IPS DF 4.7 (cell line): Measurements from ENCODE around the gene TMEM132D.

Source experiments
- DNase-seq: peaks from one replicate; pipeline ENCODE4 v3.0.0-alpha.2; 2013; ENCODE audit warnings: low spot score; ENCODE audit errors: extremely low read depth

TMEM132D gene

DNA sequence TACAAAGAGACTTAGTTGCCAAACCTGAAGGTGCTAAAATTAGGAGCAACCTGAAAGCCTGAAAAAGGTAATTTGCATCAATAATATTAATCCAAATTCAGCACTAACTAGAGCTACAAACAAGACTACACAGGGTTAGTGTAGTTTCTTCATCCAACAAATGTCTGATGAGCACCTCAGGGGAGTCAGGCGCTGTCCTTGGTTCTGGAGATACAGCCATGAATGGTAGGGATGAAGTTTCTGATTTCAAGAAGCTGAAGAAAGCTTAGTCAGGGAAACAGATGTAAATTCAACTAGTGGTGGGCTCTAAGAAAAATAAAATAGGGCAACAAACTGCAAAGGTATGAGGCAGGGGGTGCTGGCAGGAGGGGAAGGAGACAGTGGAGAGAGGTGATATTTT, 784.3 kb downstream of the TMEM132D start:
- DNase-seq, result no peak

DNA sequence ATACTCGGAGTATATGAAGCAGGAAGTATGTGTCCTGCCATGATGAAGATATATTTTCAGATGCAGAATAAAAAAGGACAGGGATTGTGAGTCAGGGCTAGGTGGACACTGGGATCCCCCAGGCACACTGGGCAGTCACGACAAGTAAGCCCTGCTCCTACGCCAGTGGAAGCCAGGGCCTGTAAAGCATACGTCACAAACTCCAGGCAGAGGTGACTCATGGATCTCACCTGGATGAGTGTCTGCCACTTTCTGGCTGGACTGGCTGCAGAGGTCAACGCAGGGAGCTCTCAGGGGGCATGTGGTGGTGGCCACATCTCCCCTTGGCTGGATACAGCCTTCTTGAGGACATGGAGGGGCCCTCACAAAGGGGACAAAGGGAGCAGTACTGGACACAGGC, 788.3 kb downstream of the TMEM132D start:
- DNase-seq, result no peak

DNA sequence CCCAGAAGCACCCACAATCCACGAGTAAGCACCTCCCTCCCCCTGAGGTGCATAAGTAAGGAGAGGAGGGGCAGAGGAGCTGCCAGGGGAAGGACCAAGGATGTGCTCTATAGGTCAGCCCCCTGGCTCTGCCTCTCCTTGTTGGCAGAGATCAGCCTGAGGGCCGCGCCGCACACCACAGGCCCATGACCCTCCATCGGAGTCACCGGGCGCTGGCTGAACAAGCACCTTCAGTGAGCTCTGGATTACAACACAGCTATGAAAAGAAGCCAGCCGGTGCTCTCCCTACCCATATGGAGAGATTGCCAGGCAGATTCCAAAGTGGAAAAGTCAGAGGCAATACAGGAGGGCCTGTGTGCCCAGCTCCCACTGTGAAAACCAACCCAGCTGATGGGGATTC, 793.2 kb downstream of the TMEM132D start:
- DNase-seq, result no peak

DNA sequence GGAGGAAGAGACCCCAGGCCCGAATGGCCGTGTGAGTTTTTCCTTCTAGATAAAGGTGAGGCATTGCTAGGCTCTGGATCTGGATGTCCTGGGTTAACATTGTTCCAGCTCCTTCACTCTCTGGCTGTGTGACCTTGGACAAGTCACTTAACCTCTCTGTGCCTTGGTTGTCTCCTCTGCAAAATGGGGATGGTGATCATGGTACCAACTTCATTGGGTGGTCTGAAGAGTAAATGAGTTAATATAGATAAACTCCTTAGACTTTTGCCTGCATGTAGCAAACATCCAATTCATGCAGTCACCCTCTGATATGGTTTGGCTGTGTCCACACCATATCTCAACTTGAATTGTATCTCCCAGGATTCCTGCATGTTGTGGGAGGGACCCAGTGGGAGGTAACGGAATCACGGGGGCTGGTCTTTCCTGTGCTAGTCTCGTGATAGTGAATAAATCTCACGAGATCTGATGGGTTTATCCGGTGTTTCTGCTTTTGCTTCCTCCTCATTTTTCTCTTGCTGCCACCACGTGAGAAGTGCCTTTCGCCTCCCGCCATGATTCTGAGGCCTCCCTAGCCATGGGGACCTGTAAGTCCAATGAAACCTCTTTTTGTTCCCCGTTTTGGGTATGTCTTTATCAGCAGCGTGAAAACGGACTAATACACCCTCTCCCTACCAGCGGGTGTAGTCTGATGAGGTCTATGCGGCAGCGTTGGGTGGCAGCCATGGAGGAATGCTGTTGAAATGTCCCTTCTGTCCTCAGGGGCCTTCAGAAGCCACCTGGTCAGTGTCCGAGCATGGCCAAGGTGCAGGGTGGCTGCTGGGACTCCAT, 794.4 kb downstream of the TMEM132D start:
- no peak for DNase-seq

DNA sequence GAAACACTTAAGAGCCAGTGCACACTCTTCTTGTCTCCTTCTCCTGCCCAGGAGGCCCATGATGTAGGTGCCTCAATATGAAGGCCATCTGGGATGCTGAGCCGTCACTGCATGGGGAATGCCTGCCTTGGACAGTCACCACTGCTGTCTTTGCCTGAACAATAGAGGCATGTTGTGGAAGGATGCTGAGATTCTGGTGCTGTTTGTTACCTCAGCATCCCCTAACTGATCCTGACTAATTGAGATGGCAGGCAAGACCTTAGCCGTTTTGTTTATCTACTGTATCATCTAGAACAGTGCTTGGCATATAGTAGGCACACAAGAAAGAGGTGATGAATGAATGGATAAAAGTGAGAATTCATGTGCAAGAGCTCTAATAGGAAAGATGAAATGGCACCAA, 797.1 kb downstream of the TMEM132D start:
- no peak for DNase-seq

DNA sequence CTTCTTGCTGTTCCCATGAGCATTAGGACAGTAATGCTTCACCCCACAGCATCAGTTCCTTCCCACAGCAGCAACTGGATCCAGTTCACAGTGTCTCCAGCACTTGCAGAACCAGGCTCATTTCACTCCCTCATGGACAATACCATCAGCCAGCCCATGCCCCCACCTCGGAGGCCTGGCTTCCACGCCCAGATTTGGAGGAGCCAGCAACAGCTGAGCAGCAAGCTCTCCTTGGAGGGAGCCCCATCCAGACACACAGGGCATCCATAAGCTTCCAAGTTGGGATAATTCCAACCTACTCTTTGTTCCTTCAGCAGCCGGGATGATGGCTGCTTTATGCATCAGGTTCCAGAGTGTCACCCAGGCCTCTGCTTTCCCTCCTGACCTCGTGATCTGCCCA, 800.6 kb downstream of the TMEM132D start:
- no peak for DNase-seq

DNA sequence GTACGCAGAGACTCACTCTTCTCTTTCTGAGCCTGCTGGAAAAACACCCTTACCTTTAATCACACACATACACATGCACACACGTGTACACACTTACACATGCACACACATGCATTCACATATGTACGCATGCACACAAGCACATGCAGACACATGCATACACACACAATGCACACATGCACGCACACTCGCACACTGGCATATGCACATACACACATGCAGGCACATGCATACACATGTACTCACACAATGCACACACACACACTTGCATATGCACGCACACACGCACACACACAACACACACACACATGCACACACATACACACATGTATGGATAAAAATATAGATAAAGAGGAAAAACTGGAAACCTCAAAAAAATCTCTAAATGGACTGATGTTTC, 801.6 kb downstream of the TMEM132D start:
- DNase-seq, result no peak

DNA sequence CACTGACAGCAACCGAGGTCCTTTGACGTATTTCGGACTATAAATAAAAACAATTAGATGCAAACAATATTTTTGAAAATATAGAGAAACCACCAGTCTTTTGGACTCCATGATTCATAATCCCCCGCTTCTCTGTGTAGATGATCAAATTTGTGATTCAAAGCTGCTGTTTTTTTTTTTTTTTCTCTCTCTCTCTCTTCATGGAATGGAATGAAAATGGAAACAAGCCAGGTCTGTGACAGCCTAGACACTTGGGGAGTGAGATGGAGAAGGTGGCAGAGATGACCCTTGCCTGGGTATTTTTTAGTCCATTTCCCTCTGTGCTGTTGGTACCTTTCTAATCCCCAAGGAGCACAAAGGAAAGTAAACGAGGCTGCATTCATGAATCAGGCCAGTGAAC, 802.0 kb downstream of the TMEM132D start:
- DNase-seq, result no peak

DNA sequence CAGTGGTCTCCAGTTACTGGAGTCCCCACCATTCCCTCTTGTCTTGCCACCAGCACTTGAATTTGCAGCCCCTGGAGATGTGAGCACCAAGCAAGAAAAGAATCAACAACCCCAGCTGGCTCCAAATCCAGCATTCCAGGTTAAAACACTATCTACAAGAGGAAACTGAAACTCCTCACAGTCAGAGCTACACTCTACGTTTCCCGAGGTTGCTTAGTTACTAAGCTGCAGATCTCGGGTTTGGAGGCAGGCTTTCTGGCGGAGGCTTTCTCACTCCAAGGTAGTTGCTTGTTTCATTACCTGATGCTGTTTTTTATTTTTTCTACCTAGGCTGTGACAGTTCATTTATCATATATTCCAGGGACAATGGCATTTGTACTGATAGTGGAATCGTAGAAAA, 802.4 kb downstream of the TMEM132D start:
- DNase-seq, result no peak

DNA sequence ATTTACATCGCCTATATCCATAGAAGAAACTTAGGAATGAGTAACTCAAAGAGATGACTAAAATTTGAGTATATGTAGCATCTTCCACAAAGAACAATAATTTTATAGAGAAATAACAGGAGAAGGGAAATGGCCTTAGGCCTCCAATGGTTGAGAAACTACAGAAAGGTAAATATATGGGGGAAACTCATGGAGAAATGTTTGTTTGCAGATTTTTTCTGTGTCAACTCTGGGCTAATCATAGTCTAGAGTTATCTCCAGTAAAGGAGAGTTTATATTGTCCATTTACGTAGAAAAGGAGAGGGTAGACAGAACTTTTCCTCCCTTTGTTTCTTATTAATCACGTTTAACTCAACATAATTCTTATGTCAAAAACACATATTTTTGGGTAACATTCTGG, 806.4 kb downstream of the TMEM132D start:
- DNase-seq, result no peak

DNA sequence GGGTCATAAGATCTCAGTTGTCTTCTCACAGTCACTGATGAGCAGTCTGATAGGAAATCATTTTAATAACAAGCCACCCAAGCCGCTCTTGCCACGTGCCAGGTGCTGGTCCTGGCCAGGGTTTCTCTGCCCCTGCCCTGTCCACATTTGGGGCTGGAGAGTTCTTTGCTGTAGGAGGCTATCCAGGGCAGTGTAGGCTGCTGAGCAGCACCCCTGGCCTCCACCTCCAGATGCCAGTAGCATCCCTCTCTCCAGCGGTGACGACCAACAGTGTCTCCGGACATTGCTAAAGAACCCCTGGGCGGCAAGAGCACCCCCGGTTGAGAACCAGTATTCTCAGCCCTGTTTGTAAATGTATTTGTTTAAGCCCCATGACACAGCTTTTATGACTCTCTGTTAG, 806.9 kb downstream of the TMEM132D start:
- DNase-seq, result no peak

DNA sequence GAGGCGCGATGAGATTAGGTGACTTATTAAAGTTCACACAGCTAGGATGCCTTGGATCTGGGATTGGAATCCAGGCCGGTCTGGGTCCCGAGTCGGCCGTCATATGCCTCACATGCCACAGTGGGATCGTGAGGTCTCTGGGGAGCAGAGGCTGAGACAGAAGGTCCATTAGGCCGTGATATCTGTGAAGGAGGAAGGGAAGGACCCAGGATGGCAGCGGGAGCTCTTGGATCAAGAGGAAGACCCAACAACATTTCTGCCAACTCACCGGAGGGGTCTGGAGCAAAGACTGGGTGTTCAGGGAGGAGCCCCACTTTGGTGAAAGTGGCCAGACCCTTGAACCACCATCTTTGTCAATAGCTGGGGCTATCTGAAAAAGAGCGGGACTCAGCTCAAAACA, 807.6 kb downstream of the TMEM132D start:
- DNase-seq, result no peak

DNA sequence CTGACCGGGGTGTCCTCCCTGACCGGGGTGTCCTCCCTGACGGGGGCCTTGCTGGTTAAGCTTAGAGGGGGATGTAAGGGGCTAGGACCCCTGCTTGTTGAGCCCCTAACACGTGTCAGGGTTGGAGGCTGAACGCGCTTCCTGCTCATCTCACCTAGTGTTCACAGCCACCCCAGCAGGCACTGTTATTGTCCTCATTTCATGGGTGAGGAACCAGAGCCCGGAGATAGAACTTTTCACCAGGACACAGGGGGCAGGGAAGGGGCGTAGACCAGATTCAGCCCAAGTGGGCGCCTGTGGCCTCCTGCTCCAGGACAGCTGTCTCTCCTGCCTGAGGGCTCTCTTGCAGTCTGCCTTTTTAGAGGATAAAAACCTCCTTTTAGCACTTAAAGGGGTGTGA, 814.2 kb downstream of the TMEM132D start:
- no peak for DNase-seq

DNA sequence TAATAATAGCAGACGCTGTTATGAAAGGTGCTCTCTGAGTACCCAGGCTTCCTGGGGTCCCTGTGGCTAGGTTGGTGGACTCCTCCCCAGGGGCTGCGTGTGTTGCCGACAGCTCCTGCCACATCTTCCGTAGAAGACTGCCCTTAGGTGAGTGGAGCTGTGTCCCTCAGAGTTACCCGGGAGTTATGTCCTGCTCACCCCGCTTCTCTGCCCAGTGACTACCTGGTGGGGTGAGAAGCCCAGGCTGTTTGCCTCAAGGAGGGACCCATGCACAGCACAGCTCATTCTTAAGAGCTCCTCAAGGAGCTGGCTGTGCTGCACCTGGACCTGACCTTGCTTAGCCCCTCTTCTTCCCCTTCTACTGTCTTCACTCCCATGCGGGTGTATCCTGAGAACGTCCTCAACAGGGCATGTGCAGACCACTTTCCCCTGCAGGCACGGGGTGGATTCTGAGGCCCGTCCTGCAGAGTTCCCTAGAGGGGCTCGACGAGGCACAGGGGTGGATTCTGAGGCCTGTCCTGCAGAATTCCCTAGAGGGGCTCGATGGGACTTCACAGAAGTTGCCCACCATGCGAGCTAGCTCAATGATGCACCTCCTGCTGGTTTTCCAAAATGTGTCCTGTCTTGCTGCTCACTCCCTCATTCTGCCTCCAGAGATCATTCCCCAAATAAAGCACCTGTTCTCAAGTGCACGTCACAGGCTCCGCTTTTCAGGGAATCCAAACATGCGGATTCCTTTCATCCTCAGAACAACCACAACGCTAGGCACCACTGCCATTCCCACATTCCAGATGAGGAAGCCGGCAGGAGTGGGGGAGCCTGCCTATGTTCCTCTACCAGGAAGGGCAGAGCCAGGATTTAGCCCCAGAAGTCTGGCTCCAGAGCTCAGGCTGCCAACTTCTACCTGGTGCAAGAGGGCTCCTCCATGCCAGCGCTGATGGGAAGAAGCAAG, 818.7 kb downstream of the TMEM132D start:
- no peak for DNase-seq

DNA sequence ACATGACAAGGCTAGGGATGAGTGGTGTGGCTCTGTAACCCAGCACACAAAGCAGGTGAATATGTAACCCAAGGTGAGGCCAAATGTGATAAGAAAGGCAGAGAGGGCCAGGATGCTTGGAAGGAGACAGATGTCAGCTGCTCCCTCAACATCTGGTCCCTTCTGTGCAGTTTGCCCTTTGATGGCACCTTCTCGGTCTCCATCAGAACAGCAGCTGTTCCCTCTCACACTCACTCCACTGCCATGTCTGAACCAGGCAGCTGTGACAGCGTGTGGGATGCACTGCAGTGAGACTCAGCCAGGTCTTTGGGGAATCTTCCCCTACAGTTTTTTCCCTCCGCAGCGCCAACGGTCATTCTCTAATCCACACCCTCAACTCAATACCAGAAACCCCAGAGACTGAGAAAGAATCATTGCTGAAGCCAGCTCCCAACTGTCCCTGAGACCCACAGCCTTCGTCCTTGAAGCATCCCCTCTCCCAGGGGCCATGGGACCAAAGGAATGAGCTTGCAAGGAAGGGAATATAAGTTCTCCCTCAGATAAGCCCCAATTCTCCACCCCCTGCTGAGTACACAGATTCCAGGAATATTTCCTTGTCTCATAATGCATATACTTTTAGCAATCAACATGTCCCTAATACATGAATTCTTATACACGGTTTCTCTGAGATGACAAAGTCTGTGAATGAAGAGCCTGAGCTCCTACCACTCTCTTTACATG, 820.5 kb downstream of the TMEM132D start:
- DNase-seq, result no peak

DNA sequence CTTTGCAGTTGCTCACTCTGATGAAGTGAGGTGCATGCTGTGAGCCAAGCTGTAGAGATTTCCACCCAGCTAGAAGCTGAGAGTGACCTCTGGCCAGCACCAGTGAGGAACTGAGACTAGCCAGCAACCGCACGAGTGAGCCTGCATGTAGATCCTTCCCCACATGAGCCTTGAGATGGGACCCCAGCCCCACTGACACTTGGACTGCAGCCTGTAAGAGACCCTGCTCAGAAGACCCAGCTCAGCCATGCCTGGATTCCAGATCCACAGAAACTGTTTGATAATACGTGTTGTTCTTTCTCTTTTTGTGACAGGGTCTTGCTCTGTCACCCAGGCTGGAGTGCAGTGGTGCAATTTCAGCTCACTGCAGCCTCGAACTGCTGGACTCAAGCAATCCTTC, 821.4 kb downstream of the TMEM132D start:
- DNase-seq, result no peak

DNA sequence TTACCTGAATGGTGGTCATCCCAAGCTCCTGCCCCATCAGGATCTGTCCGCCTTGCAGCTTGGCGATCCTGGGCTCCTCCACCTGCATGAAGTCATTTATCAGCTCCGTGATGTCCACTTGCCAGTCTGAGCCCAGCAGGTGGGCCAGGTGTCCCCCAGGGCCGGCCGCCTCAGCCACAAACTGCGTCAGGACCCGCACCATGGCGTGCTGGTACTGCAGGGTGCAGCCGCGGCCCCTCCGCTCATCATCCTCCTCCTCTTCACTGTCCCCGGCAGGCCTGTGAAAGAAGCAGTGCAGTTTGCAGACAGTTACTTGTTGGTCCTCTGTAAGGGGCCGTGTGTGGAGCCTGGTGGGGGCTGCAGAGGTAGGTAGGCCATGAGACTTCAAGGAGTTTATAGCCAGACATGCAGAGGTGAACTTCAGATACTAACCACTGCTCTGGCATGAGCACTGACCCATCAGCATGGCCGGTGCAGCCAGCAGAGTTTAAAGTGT, 822.0 kb downstream of the TMEM132D start:
- DNase-seq, result no peak

DNA sequence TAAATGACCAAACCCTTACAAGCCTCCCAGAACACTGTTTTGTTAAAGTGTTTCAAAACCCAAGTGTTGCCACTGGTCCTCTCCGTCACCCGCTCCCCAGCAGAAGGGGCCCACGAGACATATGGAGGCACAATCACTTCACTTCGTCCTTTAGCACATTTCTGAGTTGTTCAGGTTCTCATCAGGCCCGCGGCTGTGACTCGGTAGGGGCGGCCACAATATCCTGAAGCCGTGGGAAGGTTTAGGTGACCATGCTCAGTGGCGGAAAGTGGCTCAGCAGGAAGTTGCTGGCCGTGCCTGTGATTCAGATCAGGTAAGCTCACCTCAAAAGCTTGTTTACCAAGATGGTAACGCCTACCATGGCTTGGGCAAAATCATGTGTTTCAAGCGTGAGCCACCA, 823.0 kb downstream of the TMEM132D start:
- no peak for DNase-seq

DNA sequence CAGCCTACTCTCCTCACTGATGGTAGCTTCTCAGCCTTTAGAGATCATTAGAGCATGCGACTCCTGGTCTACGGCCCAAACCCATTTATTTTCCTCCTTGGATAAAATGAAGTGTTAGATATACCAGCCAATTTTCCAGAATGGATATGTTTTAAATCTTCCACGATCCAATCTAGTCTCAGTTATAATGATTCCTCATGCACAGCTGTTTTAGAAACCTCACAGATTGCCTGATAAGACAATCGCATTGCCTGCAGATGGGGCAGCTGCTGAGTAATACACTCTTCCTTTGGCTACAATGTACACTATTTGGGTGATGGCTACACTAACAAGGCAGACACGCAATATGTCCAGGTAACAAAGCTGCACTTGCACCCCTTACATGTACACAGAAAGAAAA, 823.4 kb downstream of the TMEM132D start:
- no peak for DNase-seq

DNA sequence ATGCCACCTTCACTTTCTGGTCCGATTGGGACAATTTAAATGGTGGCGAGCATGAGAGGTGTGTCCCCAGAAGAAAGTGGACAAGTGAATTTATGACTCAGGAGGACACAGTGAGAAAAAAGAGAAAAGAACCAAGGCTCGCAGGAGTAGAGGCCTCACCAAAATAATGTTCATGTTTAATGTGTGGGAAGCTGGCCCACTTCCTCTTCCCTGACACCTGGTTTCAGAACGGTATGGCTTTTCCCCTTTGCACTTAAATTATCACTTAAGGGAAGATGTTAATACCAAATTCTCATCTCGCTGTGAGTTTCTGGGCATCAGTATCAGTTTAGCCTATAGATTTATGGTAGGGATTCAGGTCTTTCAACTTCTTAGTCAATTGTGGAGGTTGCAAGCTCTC, 824.1 kb downstream of the TMEM132D start:
- no peak for DNase-seq

DNA sequence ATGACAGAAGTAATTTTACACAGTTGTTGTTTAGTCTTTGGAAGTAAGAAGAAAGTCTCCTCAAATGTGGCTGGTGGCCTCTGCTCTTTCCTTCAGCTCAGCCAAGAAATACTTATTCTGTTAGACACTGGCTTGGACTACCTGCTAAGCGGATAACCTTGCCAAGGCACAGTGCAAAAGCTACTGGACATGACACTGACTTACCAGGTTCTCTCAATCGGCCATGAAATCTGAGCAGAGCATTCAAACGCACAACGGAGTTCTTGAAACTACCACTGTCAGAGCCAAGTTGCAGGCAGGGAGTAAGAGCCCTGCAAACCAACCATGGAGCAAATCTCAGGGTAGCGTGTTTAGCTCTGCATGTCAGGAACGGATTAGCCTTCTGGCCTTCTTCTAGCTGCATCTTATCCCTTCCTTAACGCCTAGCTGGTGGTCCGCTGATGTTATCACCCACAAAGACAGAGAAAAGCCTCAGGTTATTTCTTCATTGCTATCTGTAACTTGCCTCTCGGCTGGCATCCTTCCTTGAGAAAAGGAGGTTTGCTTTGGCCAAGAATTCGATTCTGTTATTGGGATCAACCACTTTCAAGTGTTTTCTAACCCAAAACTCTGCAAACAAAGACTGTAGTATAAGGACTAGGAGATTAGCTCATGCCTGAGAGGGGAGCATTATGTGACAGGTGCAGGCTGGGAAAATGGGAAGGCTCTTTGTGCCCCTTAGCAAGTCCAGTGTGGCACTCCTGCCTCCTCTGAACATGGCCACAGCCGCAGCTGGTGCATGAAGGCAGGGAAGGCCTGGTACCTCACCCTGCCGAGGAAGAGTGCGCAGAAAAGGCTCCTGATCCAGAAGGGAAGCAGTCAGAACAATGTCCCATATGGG, 827.1 kb downstream of the TMEM132D start:
- DNase-seq, result no peak
